Keratinocyte (primary cell): ENCODE results near the gene HOXC5.

Experiments
- EZH2 ChIP-seq: IDR thresholded peaks from one replicate; pipeline ENCODE4 v1.6.1; 2012; ENCODE audit warnings: inconsistent platforms, mild to moderate bottlenecking, low read length, moderate library complexity
- TF ChIP-seq, protein P1 (sequence below), 3 experiments: IDR thresholded peaks in 1 of 3; conservative IDR thresholded peaks in 1 of 3; optimal IDR thresholded peaks in 1 of 3; 2 replicates in 2 of 3; 3 replicates in 1 of 3; pipeline versions ENCODE3 to v1.5.1; 2011; ENCODE audit warnings: low read length in 3 of 3, mild to moderate bottlenecking in 3 of 3, moderate library complexity in 2 of 3, control low read depth in 1 of 3, inconsistent platforms in 1 of 3; ENCODE audit not compliant: insufficient read depth in 2 of 3; ENCODE audit errors: extremely low read depth in 1 of 3

DNA sequence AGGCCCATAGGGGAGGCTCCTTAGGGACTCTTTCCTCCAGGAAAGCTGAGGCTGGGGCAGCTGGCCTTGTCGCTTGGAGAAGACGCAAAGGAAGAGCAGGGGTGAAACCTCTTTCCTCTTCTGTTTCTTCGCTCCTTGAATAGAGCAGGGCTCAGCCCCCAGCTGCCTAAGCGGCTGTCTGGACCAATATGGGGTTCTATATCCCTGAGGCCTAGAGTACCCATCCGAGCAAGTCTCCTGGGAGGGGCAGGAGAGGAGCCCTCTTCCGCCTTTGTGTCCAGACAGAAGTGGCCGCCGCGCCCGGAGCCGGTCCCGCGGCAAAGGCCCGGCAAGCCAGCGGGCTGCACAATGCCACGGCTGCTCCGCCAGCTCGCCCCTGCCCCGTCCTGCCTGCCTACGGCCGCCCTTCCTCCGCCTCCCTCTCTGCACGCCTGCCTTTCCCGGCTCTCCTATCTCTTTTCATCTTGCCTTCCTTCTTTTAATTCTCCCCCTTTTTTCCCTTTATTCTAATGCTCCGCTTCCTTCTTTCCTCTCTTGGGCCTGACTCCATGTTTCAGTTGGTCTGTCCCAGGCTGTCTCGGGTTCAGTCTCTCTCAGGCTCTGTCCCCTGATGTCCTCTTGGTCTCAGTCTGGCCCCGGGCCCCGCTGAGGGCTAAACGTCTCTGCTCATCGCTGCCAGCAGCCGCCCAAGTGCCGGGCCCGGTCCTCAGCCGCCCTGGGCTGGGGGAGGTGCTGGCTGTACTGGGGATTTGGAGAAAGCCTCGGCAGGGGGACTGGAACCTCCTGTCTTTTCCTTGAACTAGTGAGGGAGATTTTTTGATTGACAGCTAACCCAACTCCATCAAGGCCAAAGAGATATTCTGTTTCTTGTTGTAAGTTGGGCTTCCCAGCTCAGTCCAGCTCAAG, 35.4 kb upstream of the HOXC5 start:
- TF ChIP-seq, protein P1, sequence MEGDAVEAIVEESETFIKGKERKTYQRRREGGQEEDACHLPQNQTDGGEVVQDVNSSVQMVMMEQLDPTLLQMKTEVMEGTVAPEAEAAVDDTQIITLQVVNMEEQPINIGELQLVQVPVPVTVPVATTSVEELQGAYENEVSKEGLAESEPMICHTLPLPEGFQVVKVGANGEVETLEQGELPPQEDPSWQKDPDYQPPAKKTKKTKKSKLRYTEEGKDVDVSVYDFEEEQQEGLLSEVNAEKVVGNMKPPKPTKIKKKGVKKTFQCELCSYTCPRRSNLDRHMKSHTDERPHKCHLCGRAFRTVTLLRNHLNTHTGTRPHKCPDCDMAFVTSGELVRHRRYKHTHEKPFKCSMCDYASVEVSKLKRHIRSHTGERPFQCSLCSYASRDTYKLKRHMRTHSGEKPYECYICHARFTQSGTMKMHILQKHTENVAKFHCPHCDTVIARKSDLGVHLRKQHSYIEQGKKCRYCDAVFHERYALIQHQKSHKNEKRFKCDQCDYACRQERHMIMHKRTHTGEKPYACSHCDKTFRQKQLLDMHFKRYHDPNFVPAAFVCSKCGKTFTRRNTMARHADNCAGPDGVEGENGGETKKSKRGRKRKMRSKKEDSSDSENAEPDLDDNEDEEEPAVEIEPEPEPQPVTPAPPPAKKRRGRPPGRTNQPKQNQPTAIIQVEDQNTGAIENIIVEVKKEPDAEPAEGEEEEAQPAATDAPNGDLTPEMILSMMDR (optimal IDR thresholded peaks at IDR 0.05 in 1 of 3, IDR thresholded peaks at IDR 0.05 in 1 of 3, conservative IDR thresholded peaks at IDR 0.05 in 1 of 3; ENCODE audit: extremely low read depth in 1 of 3, insufficient read depth in 2 of 3, low read length in 3 of 3), result no peak
- no peak for TF ChIP-seq EZH2
